Measurements from ENCODE around the gene GPX4.
A peak's percentile ranks its signal among the peaks of the same experiment; 100 is the strongest.

DNA sequence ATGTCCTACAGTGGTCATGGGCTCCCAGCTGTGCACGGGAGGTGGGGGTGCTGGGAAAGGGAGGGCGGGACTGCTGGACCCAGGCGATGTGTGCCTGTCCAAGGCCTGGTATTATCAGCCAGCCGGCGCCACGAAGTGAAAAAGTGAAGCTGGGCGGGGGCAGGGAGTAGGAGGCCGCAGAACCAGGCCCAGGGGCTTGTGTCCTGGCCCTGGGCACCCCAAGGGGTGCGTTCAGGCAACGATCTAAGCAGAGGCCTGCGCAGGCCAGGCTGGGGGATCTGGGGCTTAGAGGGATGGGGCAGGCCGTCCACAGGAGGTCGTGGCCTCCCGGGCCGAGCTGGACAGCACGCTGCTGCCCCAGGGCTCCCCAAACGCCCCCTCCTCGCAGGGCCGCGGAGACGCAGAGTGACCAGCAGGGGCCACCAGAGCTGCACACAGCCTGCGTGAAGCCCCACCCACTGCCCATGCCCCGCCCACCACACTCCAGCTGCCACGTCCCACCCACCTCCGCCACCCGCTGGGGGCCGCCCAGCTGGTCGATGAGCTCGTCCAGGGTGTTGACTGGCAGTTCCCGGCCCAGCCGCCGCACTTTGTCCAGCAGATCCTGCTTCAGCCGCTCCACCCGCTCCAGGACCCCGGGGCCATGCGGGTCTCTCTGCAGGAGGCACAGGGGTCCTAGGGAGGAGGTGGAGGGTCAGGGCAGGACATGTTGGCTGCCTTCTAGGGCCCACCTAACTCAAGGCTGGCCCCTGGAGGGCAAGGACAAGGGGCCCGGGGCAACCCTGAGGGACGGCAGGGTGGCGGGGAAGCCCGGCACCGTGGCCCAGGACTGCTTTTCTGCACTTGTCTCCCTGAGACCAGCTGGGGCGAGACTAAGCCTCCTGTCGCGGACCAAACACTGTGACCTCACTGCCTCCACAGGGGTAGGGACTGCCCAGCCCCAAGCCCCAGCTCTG lies 9.5 kb downstream of the GPX4 start:
- TF ChIP-seq, protein P1, sequence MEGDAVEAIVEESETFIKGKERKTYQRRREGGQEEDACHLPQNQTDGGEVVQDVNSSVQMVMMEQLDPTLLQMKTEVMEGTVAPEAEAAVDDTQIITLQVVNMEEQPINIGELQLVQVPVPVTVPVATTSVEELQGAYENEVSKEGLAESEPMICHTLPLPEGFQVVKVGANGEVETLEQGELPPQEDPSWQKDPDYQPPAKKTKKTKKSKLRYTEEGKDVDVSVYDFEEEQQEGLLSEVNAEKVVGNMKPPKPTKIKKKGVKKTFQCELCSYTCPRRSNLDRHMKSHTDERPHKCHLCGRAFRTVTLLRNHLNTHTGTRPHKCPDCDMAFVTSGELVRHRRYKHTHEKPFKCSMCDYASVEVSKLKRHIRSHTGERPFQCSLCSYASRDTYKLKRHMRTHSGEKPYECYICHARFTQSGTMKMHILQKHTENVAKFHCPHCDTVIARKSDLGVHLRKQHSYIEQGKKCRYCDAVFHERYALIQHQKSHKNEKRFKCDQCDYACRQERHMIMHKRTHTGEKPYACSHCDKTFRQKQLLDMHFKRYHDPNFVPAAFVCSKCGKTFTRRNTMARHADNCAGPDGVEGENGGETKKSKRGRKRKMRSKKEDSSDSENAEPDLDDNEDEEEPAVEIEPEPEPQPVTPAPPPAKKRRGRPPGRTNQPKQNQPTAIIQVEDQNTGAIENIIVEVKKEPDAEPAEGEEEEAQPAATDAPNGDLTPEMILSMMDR (IDR thresholded peaks at IDR 0.05) = peak; percentile 71 to 98 (median 90)
- peak in 1 of 2 donors; percentile 41 for TF ChIP-seq POLR2A (IDR thresholded peaks at IDR 0.05)

Data from thyroid gland (tissue), 4 donors.